Skeletal muscle tissue (tissue), 4 donors: ENCODE data around the gene CDX4. TPM values are rescaled to one million over a fixed set of nuclear protein-coding genes. Genes with fewer than 3 reads are reported as not detected.

Experiments used
- H3K27ac ChIP-seq: one replicate; pipeline ENCODE4 v1.7.0; 2013; ENCODE audit warnings: mild to moderate bottlenecking, low read depth, low read length, inconsistent platforms
- H3K27me3 ChIP-seq, 3 donors: one replicate each; pipeline ENCODE4 v1.7.0; 2013; ENCODE audit warnings: low read length in 3 of 3; ENCODE audit not compliant: control insufficient read depth in 3 of 3, insufficient read depth in 3 of 3
- H3K36me3 ChIP-seq, 3 donors: one replicate each; pipeline ENCODE4 v1.7.0; 2013; ENCODE audit warnings: low read length in 3 of 3; ENCODE audit not compliant: control insufficient read depth in 3 of 3, insufficient read depth in 3 of 3
- H3K4me1 ChIP-seq, 3 donors: one replicate each; pipeline ENCODE4 v1.7.0; 2013; ENCODE audit warnings: low read length in 3 of 3, mild to moderate bottlenecking in 3 of 3; ENCODE audit not compliant: control insufficient read depth in 3 of 3, insufficient read depth in 3 of 3
- H3K4me3 ChIP-seq, 3 donors: one replicate each; pipeline ENCODE4 v1.7.0; 2013; ENCODE audit warnings: low read length in 3 of 3
- H3K9ac ChIP-seq, 3 donors: one replicate each; pipeline ENCODE4 v1.7.0; 2013; ENCODE audit warnings: low read length in 3 of 3, mild to moderate bottlenecking in 3 of 3, moderate library complexity in 2 of 3, low read depth in 1 of 3
- H3K9me3 ChIP-seq, 3 donors: one replicate each; pipeline ENCODE4 v1.7.0; 2013; ENCODE audit warnings: low read length in 3 of 3; ENCODE audit not compliant: control insufficient read depth in 3 of 3
- total RNA-seq: library from RNA; depleted of rRNA; stranded (reverse); fragments of >200 nt; gene quantifications from one replicate; pipeline ENCODE4 v1.2.3, GENCODE V29; 2014
- donor health status: Osteomylitis.

Gene CDX4, protein sequence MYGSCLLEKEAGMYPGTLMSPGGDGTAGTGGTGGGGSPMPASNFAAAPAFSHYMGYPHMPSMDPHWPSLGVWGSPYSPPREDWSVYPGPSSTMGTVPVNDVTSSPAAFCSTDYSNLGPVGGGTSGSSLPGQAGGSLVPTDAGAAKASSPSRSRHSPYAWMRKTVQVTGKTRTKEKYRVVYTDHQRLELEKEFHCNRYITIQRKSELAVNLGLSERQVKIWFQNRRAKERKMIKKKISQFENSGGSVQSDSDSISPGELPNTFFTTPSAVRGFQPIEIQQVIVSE
- not detected for total RNA-seq

DNA sequence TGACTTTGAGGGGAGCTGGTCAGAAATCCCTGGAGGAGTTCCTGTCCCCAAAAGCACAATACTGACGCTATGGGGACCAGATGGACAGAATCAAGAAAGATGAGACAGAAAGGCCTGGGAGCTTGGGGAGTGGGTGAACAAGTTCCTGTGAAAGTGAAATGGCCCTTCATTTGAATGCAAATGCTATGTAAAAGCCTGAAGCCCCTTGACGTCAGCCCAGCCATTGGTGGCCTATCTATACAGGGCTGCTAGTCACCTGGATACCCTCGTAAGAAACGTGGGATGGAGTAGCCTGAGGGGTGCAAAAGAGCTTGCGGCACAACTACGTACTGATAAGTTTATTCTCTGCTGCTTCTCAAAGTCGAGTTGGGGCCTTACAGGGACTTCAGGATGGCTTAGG lies at the start of gene CDX4:
CDX4 (plus strand) TSS at position 223 of the 400 bp plus-strand sequence. CDS start 201 bp downstream, outside the sequence.
- no peaks in the 10 kb centered on the region for H3K9me3 ChIP-seq
- H3K27ac ChIP-seq: no peak within 1 kb of the TSS
- no peaks in the 10 kb centered on the region for H3K4me1 ChIP-seq
- H3K4me3 ChIP-seq: no peak within 1 kb of the TSS
- H3K9ac ChIP-seq: no peak within 1 kb of the TSS
- H3K27me3 ChIP-seq: peaks cover 0 to 22% (median 9%) of the 10 kb centered on the region in 3 donors
- no peaks in the 10 kb centered on the region for H3K36me3 ChIP-seq

DNA sequence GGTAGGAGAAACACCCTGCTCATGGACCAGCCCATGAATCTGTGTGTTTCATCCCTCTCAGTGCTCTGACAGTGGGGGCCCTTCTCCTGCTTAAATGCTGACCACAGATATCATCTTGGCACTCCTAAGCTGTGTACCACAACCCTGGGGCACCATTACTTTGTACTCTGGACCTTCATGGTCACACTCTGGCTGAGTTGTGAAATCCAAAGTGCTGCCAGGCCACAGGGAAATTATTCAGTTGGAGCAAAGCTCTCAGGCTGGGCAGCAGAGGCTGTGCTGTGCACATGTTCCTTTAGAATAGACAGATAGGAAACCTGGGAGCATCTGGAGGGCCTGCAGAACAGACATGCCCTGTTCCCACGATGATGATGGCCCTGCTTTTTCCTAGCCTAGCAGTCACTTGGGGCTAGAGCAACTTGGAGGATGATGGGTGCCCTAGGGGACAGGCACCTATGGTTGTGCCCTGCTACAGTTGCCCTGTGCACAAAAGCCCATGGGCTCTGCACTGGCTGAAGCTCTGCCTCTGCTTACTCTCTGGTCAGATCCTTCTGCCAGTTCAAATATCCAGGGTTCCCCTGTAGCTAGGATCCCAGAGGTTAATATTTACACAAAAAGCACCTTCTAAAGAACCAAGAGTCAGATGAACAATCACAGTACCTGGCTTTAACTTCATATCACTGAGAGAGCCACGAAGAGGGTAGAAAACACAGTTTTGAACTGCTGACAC lies 48.5 kb upstream of the CDX4 start:
- no peaks in the 10 kb centered on the region for H3K4me1 ChIP-seq
- no peak overlapping the region for H3K27ac ChIP-seq
- H3K36me3 ChIP-seq: no peaks in the 10 kb centered on the region
- no peak overlapping the region for H3K9ac ChIP-seq
- H3K9me3 ChIP-seq: peaks cover 0 to 3% (median 0%) of the 10 kb centered on the region in 3 donors
- H3K4me3 ChIP-seq: no peak overlapping the region
- H3K27me3 ChIP-seq: no peaks in the 10 kb centered on the region

GRCh38 chrX:73400136-73400748 lies 46.6 kb upstream of the CDX4 start:
- Histone ChIP-seq H3K4me1 (no peaks in the 10 kb centered on the region), H3K9me3 (peaks cover 0 to under 1% (median 0%) of the 10 kb centered on the region in 3 donors), H3K9ac (no peak overlapping the region), H3K36me3 (no peaks in the 10 kb centered on the region), H3K27me3 (no peaks in the 10 kb centered on the region), H3K4me3 (no peak overlapping the region), H3K27ac (no peak overlapping the region)

DNA sequence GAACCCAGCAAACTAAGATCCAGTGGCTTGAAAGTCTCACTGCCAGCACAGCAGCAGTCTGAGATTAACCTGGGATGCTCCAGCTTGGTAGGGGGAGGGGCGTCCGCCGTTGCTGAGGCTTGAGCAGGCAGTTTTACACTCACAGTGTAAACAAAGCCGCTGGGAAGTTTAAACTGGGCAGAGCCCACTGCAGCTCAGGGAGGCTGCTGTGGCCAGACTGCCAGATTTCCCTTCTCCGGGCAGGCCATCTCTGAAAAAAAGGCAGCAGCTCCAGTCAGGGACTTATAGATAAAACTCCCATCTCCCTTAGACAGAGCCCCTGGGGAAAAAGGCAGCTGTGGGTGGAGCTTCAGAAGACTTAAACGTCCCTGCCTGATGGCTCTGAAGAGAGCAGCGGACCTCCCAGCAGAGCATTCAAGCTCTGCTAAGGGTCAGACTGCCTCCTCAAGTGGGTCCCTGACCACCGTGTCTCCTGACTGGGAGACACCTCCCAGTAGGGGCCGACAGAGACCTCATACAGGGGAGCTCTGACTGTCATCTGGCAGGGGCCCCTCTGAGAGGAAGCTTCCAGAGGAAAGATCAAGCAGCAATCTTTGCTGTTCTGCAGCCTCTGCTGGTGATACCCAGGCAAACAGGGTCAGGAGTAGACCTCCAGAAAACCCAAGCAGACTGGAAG lies 45.1 kb upstream of the CDX4 start:
- H3K27ac ChIP-seq: no peak overlapping the region
- H3K36me3 ChIP-seq: no peaks in the 10 kb centered on the region
- H3K9me3 ChIP-seq: no peaks in the 10 kb centered on the region
- H3K4me3 ChIP-seq: no peak overlapping the region
- H3K9ac ChIP-seq: no peak overlapping the region
- no peaks in the 10 kb centered on the region for H3K27me3 ChIP-seq
- H3K4me1 ChIP-seq: no peaks in the 10 kb centered on the region

GRCh38 chrX:73412930-73413329 lies 33.9 kb upstream of the CDX4 start:
- Histone ChIP-seq H3K4me3 (no peak overlapping the region), H3K9ac (no peak overlapping the region), H3K9me3 (no peaks in the 10 kb centered on the region), H3K27ac (no peak overlapping the region), H3K27me3 (no peaks in the 10 kb centered on the region), H3K4me1 (no peaks in the 10 kb centered on the region), H3K36me3 (no peaks in the 10 kb centered on the region)

DNA sequence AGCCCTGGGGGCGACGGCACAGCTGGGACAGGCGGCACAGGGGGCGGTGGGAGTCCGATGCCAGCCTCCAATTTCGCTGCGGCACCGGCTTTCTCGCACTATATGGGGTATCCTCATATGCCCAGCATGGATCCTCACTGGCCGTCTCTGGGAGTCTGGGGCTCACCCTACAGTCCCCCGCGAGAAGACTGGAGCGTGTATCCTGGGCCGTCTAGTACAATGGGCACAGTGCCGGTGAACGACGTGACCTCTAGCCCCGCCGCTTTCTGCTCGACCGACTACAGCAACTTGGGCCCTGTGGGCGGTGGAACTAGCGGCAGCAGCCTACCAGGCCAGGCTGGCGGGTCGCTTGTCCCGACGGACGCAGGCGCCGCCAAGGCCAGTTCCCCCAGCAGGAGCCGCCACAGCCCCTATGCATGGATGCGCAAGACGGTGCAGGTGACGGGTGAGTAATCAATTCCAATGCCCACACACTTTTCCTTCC lies 500 bp downstream of the CDX4 start:
- H3K4me3 ChIP-seq: no peak overlapping the region
- no peaks in the 10 kb centered on the region for H3K9me3 ChIP-seq
- no peak overlapping the region for H3K9ac ChIP-seq
- H3K36me3 ChIP-seq: no peaks in the 10 kb centered on the region
- no peak overlapping the region for H3K27ac ChIP-seq
- H3K4me1 ChIP-seq: no peaks in the 10 kb centered on the region
- peaks cover 0 to 22% (median 9%) of the 10 kb centered on the region in 3 donors for H3K27me3 ChIP-seq

GRCh38 chrX:73448379-73448778 lies 1.5 kb downstream of the CDX4 start:
- peaks cover 0 to 22% (median 9%) of the 10 kb centered on the region in 3 donors for H3K27me3 ChIP-seq
- H3K9ac ChIP-seq: no peak overlapping the region
- H3K4me3 ChIP-seq: peak overlapping the region in 1 of 3 donors; percentile 22
- H3K36me3 ChIP-seq: no peaks in the 10 kb centered on the region
- H3K27ac ChIP-seq: no peak overlapping the region
- H3K4me1 ChIP-seq: no peaks in the 10 kb centered on the region
- H3K9me3 ChIP-seq: no peaks in the 10 kb centered on the region

- Histone ChIP-seq H3K36me3 (no peaks in the 10 kb centered on the region), H3K9me3 (no peaks in the 10 kb centered on the region), H3K4me3 (no peak overlapping the region), H3K27ac (no peak overlapping the region), H3K4me1 (no peaks in the 10 kb centered on the region), H3K9ac (no peak overlapping the region), H3K27me3 (no peaks in the 10 kb centered on the region)
Observed at GRCh38 chrX:73455171-73455570, 8.3 kb downstream of the CDX4 start.

DNA sequence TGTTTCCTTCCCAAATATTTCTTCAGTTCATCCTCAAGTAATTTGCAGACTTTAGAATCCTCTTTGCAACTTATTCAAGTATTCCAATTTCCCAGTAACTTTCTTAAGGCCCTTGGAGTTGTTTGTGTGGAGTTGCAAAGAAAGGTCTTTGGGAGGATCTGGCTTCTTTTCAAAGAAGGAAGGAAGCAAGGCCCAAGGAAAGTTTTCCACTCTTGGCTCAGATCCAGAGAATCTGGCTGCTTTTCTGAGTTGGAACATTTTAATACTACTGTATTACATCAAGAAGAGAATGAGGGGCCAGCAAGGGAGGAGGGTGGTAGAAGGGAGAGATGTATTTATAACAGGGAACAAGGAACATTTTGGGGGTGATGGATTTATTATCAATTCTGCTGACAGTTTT lies 10.5 kb downstream of the CDX4 start:
- no peaks in the 10 kb centered on the region for H3K9me3 ChIP-seq
- no peak overlapping the region for H3K9ac ChIP-seq
- H3K27me3 ChIP-seq: no peaks in the 10 kb centered on the region
- H3K27ac ChIP-seq: no peak overlapping the region
- H3K36me3 ChIP-seq: no peaks in the 10 kb centered on the region
- H3K4me1 ChIP-seq: no peaks in the 10 kb centered on the region
- no peak overlapping the region for H3K4me3 ChIP-seq
